Activated CD4-positive, alpha-beta T cell treated with anti-CD3 and anti-CD28 coated beads, Interleukin-2, Interleukin-4, amounts not matched to agents 100 ng/mL and 50 ng/mL, durations not matched to agents 16 hours and 8 hours (primary cell): Measurements from ENCODE around the gene CRELD2.

Experiments used
- DNase-seq: peaks from one replicate; pipeline ENCODE4 v3.0.0-alpha.2; 2020; ENCODE audit warnings: low spot score

CRELD2 gene

GRCh38 chr22:49929994-49930575 lies 11.7 kb downstream of the CRELD2 start:
- no peak for DNase-seq

- peak; percentile 63 for DNase-seq
These were observed 12.4 kb downstream of the CRELD2 start for GRCh38 chr22:49930596-49931412.

- DNase-seq, result no peak
These were observed 15.1 kb downstream of the CRELD2 start for GRCh38 chr22:49933236-49934159.

GRCh38 chr22:49934160-49934890 lies 15.9 kb downstream of the CRELD2 start:
- DNase-seq, result no peak

- peak; percentile 89 for DNase-seq
These were observed 16.6 kb downstream of the CRELD2 start for GRCh38 chr22:49934891-49935557.

- DNase-seq, result peak; percentile 63
These were observed 17.1 kb downstream of the CRELD2 start for GRCh38 chr22:49935561-49935960.

GRCh38 chr22:49936018-49936972 lies 17.9 kb downstream of the CRELD2 start:
- peak; percentile 93 for DNase-seq

- no peak for DNase-seq
These were observed 18.7 kb downstream of the CRELD2 start for GRCh38 chr22:49936973-49937757.

GRCh38 chr22:49937758-49938564 lies 19.5 kb downstream of the CRELD2 start:
- no peak for DNase-seq

- DNase-seq, result no peak
These were observed 20.2 kb downstream of the CRELD2 start for GRCh38 chr22:49938565-49939136.

- no peak for DNase-seq
These were observed 23.3 kb downstream of the CRELD2 start for GRCh38 chr22:49941507-49942316.

GRCh38 chr22:49942565-49943404 lies 24.4 kb downstream of the CRELD2 start:
- DNase-seq, result no peak

GRCh38 chr22:49943405-49943765 lies 25.0 kb downstream of the CRELD2 start:
- DNase-seq, result no peak

- DNase-seq, result no peak
These were observed 25.5 kb downstream of the CRELD2 start for GRCh38 chr22:49943771-49944398.

- no peak for DNase-seq
These were observed 26.0 kb downstream of the CRELD2 start for GRCh38 chr22:49944399-49944891.
